A549 (cell line): ENCODE results near the gene PNMT.
A peak's percentile ranks its signal among the peaks of the same experiment; 100 is the strongest.

Source experiments
- CEBPB ChIP-seq, 2 experiments: fragments of >200 bp in 1 of 2; sonication (Bioruptor Twin) in 1 of 2; formaldehyde crosslinking in 1 of 2; IDR thresholded peaks; 2 replicates each; pipeline ENCODE4 v1.6.1; 2012 to 2016
- CTCF ChIP-seq: fragments of >200 bp; sonication (Bioruptor Twin); formaldehyde crosslinking; IDR thresholded peaks from 3 replicates; pipeline ENCODE4 v1.5.1; 2016
- E2F6 ChIP-seq: IDR thresholded peaks from 2 replicates; pipeline ENCODE4 v1.6.1; 2012; ENCODE audit warnings: low read depth, borderline replicate concordance
- MAX ChIP-seq: IDR thresholded peaks from 2 replicates; pipeline ENCODE4 v1.6.1; 2012
- MYC ChIP-seq: IDR thresholded peaks from 2 replicates; pipeline ENCODE4 v1.6.1; 2012; ENCODE audit warnings: mild to moderate bottlenecking, inconsistent platforms, low read length, improper control_type of control experiment, borderline replicate concordance
- POLR2A ChIP-seq: IDR thresholded peaks from 2 replicates; pipeline ENCODE4 v1.6.1; 2012; ENCODE audit warnings: mild to moderate bottlenecking, low read length
- RCOR1 ChIP-seq: fragments of 150-350 bp; IDR thresholded peaks from 2 replicates; pipeline ENCODE4 v1.6.1; 2014; ENCODE audit warnings: antibody characterized with exemption, low read length, low read depth
- TP53 ChIP-seq: fragments of 250-450 bp; sonication (Bioruptor Pico); IDR thresholded peaks from 2 replicates; pipeline ENCODE4 v1.5.0; 2021; ENCODE audit warnings: mild to moderate bottlenecking, moderate library complexity
- ZC3H11A ChIP-seq: fragments of 450-650 bp; IDR thresholded peaks from 2 replicates; pipeline ENCODE4 v1.6.1; 2014; ENCODE audit warnings: antibody characterized with exemption, mild to moderate bottlenecking
- ZFP36 ChIP-seq: fragments of 450-650 bp; IDR thresholded peaks from 2 replicates; pipeline ENCODE4 v1.6.1; 2014; ENCODE audit warnings: borderline replicate concordance; ENCODE audit not compliant: partially characterized antibody
- ZSCAN20 ChIP-seq: fragments of 250-450 bp; sonication (Bioruptor Pico); IDR thresholded peaks from 2 replicates; pipeline ENCODE4 v1.8.0; 2022; ENCODE audit warnings: mild to moderate bottlenecking, moderate library complexity

- TF ChIP-seq ZSCAN20 (CRISPR knock-in tag) (no peak), CTCF (no peak), RCOR1 (no peak), ZFP36 (peak; percentile 56), ZC3H11A (no peak), MYC (no peak), TP53 (CRISPR knock-in tag) (no peak), POLR2A (no peak), E2F6 (no peak), MAX (no peak), CEBPB (IDR thresholded peaks at IDR 0.05) (no peak)
Observed at GRCh38 chr17:39663688-39664580, 4.3 kb upstream of the PNMT start.
